WTC11 (cell line): ENCODE data around the gene MTMR10.

Experiments
- CBFB ChIP-seq: sonication (generic); formaldehyde crosslinking; IDR thresholded peaks from 2 replicates; pipeline ENCODE4 v1.8.1; 2022; ENCODE audit warnings: mild to moderate bottlenecking, low read depth, missing genetic modification reagents
- FOXK1 ChIP-seq: sonication (generic); formaldehyde crosslinking; IDR thresholded peaks from 2 replicates; pipeline ENCODE4 v1.8.0; 2022; ENCODE audit warnings: mild to moderate bottlenecking, moderate library complexity, missing genetic modification reagents
- JUN ChIP-seq: sonication (generic); formaldehyde crosslinking; IDR thresholded peaks from 2 replicates; pipeline ENCODE4 v1.8.0; 2023; ENCODE audit warnings: mild to moderate bottlenecking, missing genetic modification reagents
- NR1H2 ChIP-seq: sonication (generic); formaldehyde crosslinking; IDR thresholded peaks from 2 replicates; pipeline ENCODE4 v1.9.0; 2021; ENCODE audit warnings: mild to moderate bottlenecking, moderate library complexity, missing genetic modification reagents
- RELA ChIP-seq: sonication (generic); formaldehyde crosslinking; IDR thresholded peaks from 2 replicates; pipeline ENCODE4 v1.8.1; 2022; ENCODE audit warnings: missing genetic modification reagents, mild to moderate bottlenecking, borderline replicate concordance
- TEAD4 ChIP-seq: sonication (generic); formaldehyde crosslinking; IDR thresholded peaks from 2 replicates; pipeline ENCODE4 v1.8.0; 2022; ENCODE audit warnings: mild to moderate bottlenecking, missing genetic modification reagents
- TF ChIP-seq, protein P1 (sequence below): sonication (generic); formaldehyde crosslinking; conservative IDR thresholded peaks from 2 replicates; pipeline ENCODE4 v1.8.1; 2023; ENCODE audit warnings: mild to moderate bottlenecking, low read depth, missing genetic modification reagents, moderate library complexity
- TF ChIP-seq, protein P2 (sequence below): sonication (generic); formaldehyde crosslinking; IDR thresholded peaks from 2 replicates; pipeline ENCODE4 v1.8.0; 2022; ENCODE audit warnings: mild to moderate bottlenecking, missing genetic modification reagents
- TF ChIP-seq, protein P3 (sequence below): fragments of 200-600 bp; IDR thresholded peaks from 2 replicates; pipeline ENCODE4 v1.8.0; 2022; ENCODE audit warnings: antibody characterized with exemption
- TF ChIP-seq, protein P4 (sequence below): sonication (generic); formaldehyde crosslinking; IDR thresholded peaks from 2 replicates; pipeline ENCODE4 v1.8.1; 2023; ENCODE audit warnings: mild to moderate bottlenecking, missing genetic modification reagents, moderate library complexity

DNA sequence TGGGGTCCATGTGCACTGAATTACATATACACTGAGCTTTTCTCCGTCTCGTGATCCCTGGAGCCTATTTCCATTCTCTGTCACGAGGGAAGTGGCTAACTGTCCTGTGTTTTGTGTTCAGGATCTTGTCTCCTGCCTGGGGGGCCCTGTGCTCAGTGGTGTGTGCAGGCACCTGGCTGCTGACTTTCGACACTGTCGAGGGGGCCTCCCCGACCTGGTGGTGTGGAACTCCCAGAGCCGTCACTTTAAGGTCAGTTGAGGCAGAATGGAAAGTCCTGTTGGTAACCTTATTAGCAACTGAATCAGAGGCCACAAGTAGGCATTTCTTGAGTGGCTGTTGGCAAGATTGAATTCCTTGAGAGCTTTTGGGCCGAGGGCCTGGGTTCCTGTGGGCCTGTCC is 61.0 kb downstream of the MTMR10 start:
- TF ChIP-seq FOXK1 (CRISPR knock-in tag) (no peak), TEAD4 (CRISPR knock-in tag) (no peak), RELA (CRISPR knock-in tag) (no peak), NR1H2 (CRISPR knock-in tag) (no peak), JUN (CRISPR knock-in tag) (no peak), CBFB (CRISPR knock-in tag) (no peak)
- TF ChIP-seq, protein P1, sequence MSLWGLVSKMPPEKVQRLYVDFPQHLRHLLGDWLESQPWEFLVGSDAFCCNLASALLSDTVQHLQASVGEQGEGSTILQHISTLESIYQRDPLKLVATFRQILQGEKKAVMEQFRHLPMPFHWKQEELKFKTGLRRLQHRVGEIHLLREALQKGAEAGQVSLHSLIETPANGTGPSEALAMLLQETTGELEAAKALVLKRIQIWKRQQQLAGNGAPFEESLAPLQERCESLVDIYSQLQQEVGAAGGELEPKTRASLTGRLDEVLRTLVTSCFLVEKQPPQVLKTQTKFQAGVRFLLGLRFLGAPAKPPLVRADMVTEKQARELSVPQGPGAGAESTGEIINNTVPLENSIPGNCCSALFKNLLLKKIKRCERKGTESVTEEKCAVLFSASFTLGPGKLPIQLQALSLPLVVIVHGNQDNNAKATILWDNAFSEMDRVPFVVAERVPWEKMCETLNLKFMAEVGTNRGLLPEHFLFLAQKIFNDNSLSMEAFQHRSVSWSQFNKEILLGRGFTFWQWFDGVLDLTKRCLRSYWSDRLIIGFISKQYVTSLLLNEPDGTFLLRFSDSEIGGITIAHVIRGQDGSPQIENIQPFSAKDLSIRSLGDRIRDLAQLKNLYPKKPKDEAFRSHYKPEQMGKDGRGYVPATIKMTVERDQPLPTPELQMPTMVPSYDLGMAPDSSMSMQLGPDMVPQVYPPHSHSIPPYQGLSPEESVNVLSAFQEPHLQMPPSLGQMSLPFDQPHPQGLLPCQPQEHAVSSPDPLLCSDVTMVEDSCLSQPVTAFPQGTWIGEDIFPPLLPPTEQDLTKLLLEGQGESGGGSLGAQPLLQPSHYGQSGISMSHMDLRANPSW (CRISPR knock-in tag) = no peak
- TF ChIP-seq, protein P2, sequence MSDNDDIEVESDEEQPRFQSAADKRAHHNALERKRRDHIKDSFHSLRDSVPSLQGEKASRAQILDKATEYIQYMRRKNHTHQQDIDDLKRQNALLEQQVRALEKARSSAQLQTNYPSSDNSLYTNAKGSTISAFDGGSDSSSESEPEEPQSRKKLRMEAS = no peak
- TF ChIP-seq, protein P3, sequence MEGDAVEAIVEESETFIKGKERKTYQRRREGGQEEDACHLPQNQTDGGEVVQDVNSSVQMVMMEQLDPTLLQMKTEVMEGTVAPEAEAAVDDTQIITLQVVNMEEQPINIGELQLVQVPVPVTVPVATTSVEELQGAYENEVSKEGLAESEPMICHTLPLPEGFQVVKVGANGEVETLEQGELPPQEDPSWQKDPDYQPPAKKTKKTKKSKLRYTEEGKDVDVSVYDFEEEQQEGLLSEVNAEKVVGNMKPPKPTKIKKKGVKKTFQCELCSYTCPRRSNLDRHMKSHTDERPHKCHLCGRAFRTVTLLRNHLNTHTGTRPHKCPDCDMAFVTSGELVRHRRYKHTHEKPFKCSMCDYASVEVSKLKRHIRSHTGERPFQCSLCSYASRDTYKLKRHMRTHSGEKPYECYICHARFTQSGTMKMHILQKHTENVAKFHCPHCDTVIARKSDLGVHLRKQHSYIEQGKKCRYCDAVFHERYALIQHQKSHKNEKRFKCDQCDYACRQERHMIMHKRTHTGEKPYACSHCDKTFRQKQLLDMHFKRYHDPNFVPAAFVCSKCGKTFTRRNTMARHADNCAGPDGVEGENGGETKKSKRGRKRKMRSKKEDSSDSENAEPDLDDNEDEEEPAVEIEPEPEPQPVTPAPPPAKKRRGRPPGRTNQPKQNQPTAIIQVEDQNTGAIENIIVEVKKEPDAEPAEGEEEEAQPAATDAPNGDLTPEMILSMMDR = no peak
- TF ChIP-seq, protein P4, sequence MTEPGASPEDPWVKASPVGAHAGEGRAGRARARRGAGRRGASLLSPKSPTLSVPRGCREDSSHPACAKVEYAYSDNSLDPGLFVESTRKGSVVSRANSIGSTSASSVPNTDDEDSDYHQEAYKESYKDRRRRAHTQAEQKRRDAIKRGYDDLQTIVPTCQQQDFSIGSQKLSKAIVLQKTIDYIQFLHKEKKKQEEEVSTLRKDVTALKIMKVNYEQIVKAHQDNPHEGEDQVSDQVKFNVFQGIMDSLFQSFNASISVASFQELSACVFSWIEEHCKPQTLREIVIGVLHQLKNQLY (CRISPR knock-in tag) = no peak
